Subcutaneous abdominal adipose tissue (tissue), 5 donors: ENCODE data around the gene WWOX.

Experiments
- H3K27ac ChIP-seq: one replicate; pipeline ENCODE4 v1.7.0; 2013; ENCODE audit warnings: low read depth, mild to moderate bottlenecking, inconsistent platforms, low read length, moderate library complexity
- H3K27me3 ChIP-seq, 5 donors: one replicate each; pipeline ENCODE4 v1.7.0; 2013; ENCODE audit warnings: low read length in 5 of 5, inconsistent platforms in 1 of 5; ENCODE audit not compliant: control insufficient read depth in 5 of 5, insufficient read depth in 4 of 5
- H3K36me3 ChIP-seq, 5 donors: one replicate each; pipeline ENCODE4 v1.7.0; 2013; ENCODE audit warnings: low read length in 5 of 5; ENCODE audit not compliant: control insufficient read depth in 5 of 5, insufficient read depth in 5 of 5
- H3K4me1 ChIP-seq, 5 donors: one replicate each; pipeline ENCODE4 v1.7.0; 2013; ENCODE audit warnings: low read length in 5 of 5, mild to moderate bottlenecking in 3 of 5, moderate library complexity in 1 of 5; ENCODE audit not compliant: control insufficient read depth in 5 of 5, insufficient read depth in 5 of 5
- H3K4me3 ChIP-seq, 5 donors: one replicate each; pipeline ENCODE4 v1.7.0; 2013; ENCODE audit warnings: low read length in 5 of 5, low read depth in 1 of 5
- H3K9ac ChIP-seq, 5 donors: one replicate each; pipeline ENCODE4 v1.7.0; 2013; ENCODE audit warnings: low read length in 5 of 5, mild to moderate bottlenecking in 4 of 5, moderate library complexity in 3 of 5
- H3K9me3 ChIP-seq, 5 donors: one replicate each; pipeline ENCODE4 v1.7.0; 2013; ENCODE audit warnings: low read length in 5 of 5; ENCODE audit not compliant: control insufficient read depth in 5 of 5
- donor health status: healthy.
- donor health status: healthy.
- donor health status: healthy.
- donor health status: healthy.
- donor health status: healthy.

WWOX gene

GRCh38 chr16:79100447-79100846, 1001.0 kb downstream of the WWOX start:
- H3K9ac ChIP-seq, result no peak overlapping the region
- no peak overlapping the region for H3K4me3 ChIP-seq
- no peaks in the 10 kb centered on the region for H3K9me3 ChIP-seq
- H3K27ac ChIP-seq, result no peak overlapping the region
- no peaks in the 10 kb centered on the region for H3K27me3 ChIP-seq
- no peaks in the 10 kb centered on the region for H3K36me3 ChIP-seq
- H3K4me1 ChIP-seq, result peaks cover 0 to 14% (median 9%) of the 10 kb centered on the region in 5 donors

GRCh38 chr16:79101491-79101890, 1002.0 kb downstream of the WWOX start:
- Histone ChIP-seq H3K9me3 (no peaks in the 10 kb centered on the region), H3K9ac (no peak overlapping the region), H3K27ac (no peak overlapping the region), H3K36me3 (no peaks in the 10 kb centered on the region), H3K4me3 (no peak overlapping the region), H3K27me3 (no peaks in the 10 kb centered on the region), H3K4me1 (peaks cover 0 to 13% (median 9%) of the 10 kb centered on the region in 5 donors)

DNA sequence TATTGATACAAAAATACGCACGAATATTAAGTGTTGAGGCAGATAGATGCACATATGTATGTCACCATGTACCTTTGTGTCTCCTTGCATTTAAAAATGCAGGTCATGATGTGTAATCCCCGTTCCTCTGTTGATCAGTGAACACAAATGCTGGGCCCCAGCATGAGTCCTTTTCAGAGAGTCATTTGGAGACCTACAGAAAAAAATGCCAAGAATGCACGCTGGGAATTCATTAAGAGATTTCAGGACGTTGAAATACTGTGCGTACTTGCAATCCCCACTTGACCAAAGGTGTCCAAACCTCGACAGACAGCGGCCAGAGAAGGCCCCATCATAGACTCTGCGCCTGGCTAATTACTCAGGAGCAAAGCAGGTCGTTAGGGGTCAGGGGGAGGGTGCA, 1005.1 kb downstream of the WWOX start:
- no peaks in the 10 kb centered on the region for H3K27me3 ChIP-seq
- H3K9me3 ChIP-seq, result no peaks in the 10 kb centered on the region
- no peak overlapping the region for H3K4me3 ChIP-seq
- no peak overlapping the region for H3K9ac ChIP-seq
- H3K27ac ChIP-seq, result no peak overlapping the region
- no peaks in the 10 kb centered on the region for H3K4me1 ChIP-seq
- H3K36me3 ChIP-seq, result no peaks in the 10 kb centered on the region

- H3K4me1 ChIP-seq, result no peaks in the 10 kb centered on the region
- H3K9me3 ChIP-seq, result no peaks in the 10 kb centered on the region
- no peak overlapping the region for H3K27ac ChIP-seq
- no peaks in the 10 kb centered on the region for H3K36me3 ChIP-seq
- no peaks in the 10 kb centered on the region for H3K27me3 ChIP-seq
- H3K9ac ChIP-seq, result no peak overlapping the region
- H3K4me3 ChIP-seq, result no peak overlapping the region
Measured at GRCh38 chr16:79107301-79107700, 1007.8 kb downstream of the WWOX start.

DNA sequence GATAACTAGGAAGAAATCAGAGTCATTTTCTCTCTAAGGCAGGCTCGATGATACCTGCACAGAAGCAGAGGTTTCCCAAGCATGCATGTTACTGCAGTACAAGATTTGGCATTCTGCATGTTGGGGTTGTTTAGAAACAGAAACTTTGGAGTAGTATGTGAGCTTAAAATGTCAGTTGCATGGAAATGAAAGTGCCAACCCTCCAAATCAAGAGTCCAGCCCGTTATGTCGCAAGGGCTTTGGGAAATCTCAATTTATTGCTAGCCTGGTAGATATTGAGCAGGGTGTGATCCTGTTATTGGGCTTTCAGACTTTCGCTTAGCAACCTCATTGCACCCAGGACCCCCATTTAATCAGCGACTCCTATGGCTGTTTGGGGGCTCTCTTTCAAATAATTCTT, 1010.3 kb downstream of the WWOX start:
- Histone ChIP-seq H3K27ac (no peak overlapping the region), H3K4me3 (no peak overlapping the region), H3K36me3 (no peaks in the 10 kb centered on the region), H3K9me3 (no peaks in the 10 kb centered on the region), H3K27me3 (no peaks in the 10 kb centered on the region), H3K9ac (no peak overlapping the region), H3K4me1 (no peaks in the 10 kb centered on the region)

- Histone ChIP-seq H3K9ac (no peak overlapping the region), H3K27me3 (no peaks in the 10 kb centered on the region), H3K4me1 (no peaks in the 10 kb centered on the region), H3K4me3 (no peak overlapping the region), H3K9me3 (no peaks in the 10 kb centered on the region), H3K36me3 (no peaks in the 10 kb centered on the region), H3K27ac (no peak overlapping the region)
Measured at GRCh38 chr16:79110242-79110641, 1010.8 kb downstream of the WWOX start.

- no peak overlapping the region for H3K27ac ChIP-seq
Measured at GRCh38 chr16:79110953-79111352, 1011.5 kb downstream of the WWOX start.

DNA sequence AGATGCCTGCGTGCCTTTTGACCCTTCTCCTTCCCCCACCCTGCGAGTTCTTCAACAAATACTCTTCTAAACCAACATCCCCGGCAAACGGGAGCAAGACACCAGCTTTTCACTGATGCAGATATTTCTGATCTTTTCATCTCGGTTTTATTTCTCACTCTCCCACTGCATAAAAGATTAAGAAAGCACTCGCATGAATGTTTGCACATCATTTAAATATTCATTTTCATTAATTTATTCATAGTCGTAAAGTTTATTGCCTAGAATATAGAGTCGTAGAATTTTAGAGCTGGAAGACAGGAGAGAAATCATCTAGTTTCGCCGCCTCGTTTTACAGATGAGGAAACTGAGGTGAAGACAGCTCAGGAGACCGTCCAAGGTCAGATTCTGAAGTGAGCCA, 1013.0 kb downstream of the WWOX start:
- Histone ChIP-seq H3K36me3 (no peaks in the 10 kb centered on the region), H3K4me3 (no peak overlapping the region), H3K9ac (no peak overlapping the region), H3K9me3 (peaks cover 0 to 8% (median 5%) of the 10 kb centered on the region in 5 donors), H3K4me1 (no peaks in the 10 kb centered on the region), H3K27ac (no peak overlapping the region), H3K27me3 (no peaks in the 10 kb centered on the region)

More at GRCh38 chr16:79110953-79111352, 1011.5 kb downstream of the WWOX start:
- Histone ChIP-seq H3K4me3 (no peak overlapping the region), H3K36me3 (no peaks in the 10 kb centered on the region), H3K27me3 (no peaks in the 10 kb centered on the region), H3K9ac (no peak overlapping the region), H3K4me1 (no peaks in the 10 kb centered on the region), H3K9me3 (no peaks in the 10 kb centered on the region)

GRCh38 chr16:79113826-79114225, 1014.4 kb downstream of the WWOX start:
- no peaks in the 10 kb centered on the region for H3K36me3 ChIP-seq
- H3K27ac ChIP-seq, result no peak overlapping the region
- no peak overlapping the region for H3K4me3 ChIP-seq
- peaks cover 0 to 9% (median 6%) of the 10 kb centered on the region in 5 donors for H3K9me3 ChIP-seq
- peaks cover 0 to 2% (median 0%) of the 10 kb centered on the region in 5 donors for H3K4me1 ChIP-seq
- H3K9ac ChIP-seq, result no peak overlapping the region
- no peaks in the 10 kb centered on the region for H3K27me3 ChIP-seq

DNA sequence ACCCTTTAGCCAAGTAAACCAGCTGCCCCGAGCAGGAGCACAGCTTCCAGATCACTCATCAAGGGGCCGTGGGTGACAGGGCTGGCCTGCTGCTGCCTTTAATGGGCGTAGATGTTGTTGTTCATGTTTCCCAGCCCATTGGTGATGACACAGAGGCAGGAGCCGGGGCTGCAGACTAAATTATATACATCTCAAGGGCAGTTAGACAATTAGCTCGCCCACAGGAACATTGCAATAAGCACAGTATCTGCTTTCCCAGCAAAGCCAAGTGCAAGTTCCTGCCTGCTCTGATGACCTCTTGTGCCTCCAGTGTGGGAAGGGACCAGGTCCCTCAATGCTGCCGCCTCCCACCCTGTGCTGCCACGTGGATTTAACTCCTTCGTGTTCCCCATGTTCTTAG, 1015.3 kb downstream of the WWOX start:
- Histone ChIP-seq H3K4me1 (peaks cover 0 to 3% (median 0%) of the 10 kb centered on the region in 5 donors), H3K9ac (no peak overlapping the region), H3K36me3 (no peaks in the 10 kb centered on the region), H3K4me3 (no peak overlapping the region), H3K27me3 (no peaks in the 10 kb centered on the region), H3K9me3 (peaks cover 0 to 9% (median 6%) of the 10 kb centered on the region in 5 donors), H3K27ac (no peak overlapping the region)

- no peaks in the 10 kb centered on the region for H3K36me3 ChIP-seq
- H3K9me3 ChIP-seq, result peaks cover 0 to 8% (median 3%) of the 10 kb centered on the region in 5 donors
- H3K9ac ChIP-seq, result no peak overlapping the region
- H3K27me3 ChIP-seq, result no peaks in the 10 kb centered on the region
- H3K4me1 ChIP-seq, result peaks cover 0 to 3% (median 0%) of the 10 kb centered on the region in 5 donors
- H3K4me3 ChIP-seq, result no peak overlapping the region
- no peak overlapping the region for H3K27ac ChIP-seq
Measured at GRCh38 chr16:79121906-79122305, 1022.5 kb downstream of the WWOX start.
